GM19438 (cell line): ENCODE measurements around the gene TNP2.

Experiments used
- ATAC-seq: cut with Tn5 transposase; IDR thresholded peaks from one replicate; pipeline ENCODE4 v1.9.1; 2021; ENCODE audit warnings: low read depth; ENCODE audit not compliant: unreplicated experiment

Gene TNP2

DNA sequence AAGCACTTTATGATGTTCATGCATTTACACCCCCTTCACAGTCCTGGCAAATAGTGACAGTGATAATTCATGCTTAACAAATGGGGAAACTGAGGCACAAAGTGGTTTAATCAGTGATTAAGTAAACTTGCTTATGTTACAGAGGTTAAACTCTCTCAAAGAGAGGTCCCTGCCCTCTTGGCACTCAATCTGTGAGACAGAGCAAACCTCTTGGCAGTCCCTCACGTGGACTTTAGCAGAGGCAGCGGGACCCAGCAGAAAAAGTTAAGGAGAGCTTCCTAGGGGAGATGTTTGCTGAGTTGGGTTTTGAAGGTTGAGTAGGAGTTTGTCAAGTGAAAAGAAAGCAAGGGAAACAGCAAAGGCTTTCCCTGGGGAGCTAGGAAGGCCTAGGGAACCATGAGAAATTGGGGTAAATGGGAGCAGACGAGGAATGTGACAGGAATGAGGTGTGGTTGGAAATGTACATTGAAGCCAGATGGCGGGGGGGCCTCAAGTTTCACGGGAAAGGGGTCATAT lies 23.8 kb downstream of the TNP2 start:
- ATAC-seq: no peak

- no peak for ATAC-seq
Observed at GRCh38 chr16:11242658-11243057, 26.5 kb downstream of the TNP2 start.

DNA sequence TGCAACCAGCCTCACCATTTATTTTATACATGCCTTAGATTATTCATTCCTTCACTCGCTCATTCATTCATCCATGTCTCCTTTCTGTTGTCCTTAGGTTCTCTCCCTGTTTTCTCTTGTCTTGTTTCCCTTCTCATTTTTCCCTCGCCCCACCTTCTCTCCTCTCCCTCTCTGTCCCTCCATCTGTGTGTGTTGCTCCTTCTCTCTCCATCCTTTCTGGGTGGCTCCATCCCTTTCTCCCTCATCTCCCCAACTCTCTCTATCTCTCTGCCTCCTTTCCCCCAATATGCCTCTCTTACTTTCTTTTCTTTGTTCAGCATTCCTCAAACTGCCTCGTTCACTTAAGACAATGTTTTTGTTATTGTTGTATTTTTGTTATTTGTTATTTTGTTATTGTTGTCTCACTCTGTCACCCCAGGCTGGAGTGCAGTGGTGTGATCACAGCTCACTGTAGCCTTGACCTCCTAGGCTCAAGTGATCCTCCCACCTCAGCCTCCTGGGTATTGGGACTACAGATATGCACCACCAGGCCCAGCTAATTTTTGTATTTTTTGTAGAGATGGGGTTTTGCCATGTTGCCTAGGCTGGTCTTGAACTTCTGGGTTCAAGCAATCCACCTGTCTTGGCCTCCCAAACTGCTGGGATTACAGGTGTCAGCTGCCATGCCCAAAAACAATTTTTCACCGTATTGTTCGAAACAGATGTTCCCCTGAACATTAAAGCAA lies 27.5 kb downstream of the TNP2 start:
- ATAC-seq: no peak

DNA sequence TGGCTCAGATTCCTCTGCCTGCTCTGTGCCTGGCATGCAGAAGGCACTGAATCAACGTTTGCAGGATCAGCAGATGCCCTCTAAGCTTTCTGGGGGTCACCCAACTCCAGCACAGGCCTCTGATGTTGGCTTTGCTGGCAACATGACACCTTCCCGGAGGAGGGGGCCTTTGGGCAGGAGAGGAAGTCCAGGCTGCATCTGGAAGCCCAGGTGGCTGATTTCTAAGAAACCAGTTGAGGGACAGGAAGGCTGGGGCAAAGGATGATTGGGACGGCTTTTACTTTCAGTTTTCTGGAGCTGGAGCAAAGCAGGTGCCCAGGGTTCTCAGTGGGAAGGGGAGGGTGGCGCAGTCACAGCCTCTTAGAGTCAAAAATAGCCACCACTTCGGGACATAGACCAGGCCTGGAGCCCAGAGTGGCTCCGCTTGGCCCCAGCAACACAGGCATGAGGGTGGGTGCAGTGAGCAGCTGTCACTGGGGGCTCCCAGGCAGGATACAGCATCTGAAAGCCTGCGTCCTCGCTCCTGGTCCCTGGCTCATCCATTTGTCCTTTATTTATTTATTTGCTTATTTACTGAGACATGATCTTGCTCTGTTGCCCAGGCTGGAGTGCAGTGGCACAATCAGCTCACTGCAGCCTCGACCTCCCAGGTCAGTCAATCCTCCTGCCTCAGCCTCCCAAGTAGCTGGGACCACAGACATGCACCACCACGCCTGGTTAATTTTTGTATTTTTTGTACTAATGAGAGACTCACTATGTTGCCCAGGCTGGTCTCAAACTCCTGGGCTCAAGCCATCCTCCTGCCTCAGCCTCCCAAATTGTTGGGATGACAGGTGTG lies 28.3 kb downstream of the TNP2 start:
- ATAC-seq: no peak

DNA sequence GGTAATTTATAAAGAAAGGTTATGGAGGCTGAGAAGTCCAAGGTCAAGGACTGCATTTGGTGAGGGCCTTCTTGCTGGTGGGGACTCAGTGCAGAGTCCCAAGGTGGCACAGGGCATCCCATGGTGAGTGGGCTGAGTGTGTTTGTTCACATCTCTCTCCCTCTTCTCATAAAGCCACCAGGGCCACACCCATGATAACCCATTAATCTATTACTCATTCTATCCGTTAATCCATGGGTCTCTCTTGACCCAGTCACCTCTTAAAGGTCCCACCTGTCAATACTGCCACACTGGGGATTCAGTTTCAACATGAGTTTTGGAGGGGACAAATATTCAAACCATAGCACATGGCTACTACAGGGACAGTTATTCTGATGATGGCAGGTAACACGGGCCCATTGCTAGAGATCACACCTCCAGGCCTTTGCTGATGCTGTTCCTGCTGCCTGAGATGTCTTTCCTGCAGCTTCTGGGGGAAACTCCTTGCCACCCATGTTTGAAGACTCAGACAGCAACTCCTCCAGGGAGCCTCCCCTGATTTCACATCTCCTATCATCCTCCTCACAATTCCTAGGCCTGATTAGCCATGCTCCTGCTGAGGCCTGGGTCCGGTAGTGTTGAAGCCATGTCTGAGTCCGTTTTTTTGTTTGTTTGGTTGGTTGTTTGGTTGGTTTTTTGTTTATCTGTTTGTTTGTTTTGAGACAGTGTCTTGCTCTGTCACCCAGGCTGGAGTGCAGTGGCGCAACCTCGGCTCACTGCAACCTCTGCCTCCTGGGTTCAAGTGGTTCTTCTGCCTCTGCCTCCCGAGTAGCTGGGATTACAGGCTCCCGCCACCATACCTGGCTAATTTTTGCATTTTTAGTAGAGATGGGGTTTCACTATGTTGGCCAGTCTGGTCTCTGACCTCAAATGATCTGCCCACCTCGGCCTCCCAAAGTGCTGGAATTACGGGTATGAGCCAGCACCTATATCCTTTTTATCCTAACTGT lies 29.2 kb downstream of the TNP2 start:
- ATAC-seq: no peak

DNA sequence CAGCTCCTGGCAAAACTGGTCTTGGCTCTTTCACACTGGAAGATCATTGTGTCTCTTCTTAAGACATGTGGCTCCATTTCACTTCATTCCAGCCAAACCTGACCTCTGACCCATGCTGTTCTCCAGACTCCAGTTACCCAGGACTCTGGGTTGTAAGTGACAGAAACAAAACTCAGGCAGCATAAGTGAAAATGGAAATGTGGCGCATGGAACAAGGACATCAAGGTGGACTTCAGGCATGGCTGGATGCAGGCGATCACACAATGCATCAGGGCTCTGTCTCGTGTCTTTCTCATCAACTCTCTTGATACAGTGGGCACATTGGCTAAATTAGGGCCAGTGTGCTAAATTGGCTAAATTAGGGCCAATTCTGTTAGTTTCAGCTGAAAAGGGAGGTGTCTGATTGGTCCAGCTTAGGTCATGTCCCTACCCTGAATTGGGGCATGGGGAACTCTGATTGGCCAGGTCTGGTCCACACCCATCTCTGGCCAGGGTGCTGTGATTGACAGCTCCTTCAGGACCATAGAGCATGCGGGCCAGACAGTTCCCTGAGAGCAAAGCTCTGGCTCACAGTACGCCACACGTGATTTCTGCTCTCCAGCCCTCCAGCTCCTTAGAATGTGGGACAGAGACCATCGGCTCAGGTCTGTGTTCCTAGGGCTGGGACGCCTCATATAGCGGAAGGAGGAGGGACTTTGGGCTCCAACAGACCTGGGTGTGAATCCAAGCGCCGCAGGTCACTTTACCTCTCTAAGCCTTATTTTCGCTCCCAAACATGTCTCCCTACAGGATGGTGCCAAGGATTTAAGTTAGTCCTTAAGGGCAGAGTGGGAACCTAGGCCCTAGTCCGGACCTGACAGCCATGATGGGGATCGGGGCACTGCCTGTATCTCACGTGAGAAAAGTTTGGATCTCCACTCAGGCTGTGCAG lies 30.6 kb downstream of the TNP2 start:
- no peak for ATAC-seq

GRCh38 chr16:11236461-11237254 lies 32.5 kb downstream of the TNP2 start:
- no peak for ATAC-seq

DNA sequence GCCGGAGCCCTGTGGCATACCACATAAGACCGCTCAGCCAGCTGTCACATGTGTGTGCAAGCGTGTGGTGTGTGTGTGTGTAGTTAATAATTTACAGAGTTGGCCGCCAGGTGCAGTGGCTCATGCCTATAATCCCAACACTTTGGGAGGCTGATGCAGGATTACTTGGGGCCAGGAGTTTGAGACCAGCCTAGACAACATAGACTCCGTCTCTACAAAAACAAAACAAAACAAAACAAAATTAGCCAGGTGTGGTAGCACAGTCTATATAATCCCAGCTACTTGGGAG lies 33.5 kb downstream of the TNP2 start:
- no peak for ATAC-seq

DNA sequence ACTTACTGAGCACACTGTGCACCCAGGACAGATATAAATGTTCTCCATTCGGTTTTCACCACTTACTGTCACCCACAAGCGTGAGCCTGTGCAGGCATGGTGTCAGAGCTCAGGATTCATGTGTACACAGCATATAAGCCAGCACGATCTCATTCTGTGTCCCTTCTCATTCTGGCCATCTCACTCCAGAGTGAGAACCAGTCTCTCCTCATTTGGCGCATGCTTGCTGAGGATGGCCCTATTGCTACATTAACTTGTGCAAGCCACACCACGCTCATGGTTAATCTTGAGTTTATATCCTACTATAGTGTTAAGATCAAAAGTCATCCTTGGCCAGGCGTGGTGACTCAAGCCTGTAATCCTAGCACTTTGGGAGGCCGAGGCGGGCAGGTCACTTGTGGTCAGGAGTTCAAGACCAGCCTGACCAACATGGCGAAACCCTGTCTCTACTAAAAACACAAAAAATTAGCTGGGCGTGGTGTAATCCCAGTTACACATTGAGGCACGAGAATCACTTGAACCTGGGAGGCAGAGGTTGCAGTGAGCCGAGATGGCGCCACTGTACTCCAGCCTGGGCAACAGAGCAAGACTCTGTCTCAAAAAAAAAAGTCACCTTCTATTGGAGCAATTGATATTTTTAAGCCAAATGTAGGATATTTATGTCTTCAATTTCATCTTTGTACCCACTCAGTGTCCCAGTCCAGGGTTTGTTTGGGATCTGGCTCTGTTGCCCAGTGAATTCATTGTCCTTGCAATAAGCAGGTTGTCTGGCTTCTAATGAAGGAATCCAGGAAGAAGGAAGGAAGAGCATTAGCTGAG lies 34.0 kb downstream of the TNP2 start:
- no peak for ATAC-seq

DNA sequence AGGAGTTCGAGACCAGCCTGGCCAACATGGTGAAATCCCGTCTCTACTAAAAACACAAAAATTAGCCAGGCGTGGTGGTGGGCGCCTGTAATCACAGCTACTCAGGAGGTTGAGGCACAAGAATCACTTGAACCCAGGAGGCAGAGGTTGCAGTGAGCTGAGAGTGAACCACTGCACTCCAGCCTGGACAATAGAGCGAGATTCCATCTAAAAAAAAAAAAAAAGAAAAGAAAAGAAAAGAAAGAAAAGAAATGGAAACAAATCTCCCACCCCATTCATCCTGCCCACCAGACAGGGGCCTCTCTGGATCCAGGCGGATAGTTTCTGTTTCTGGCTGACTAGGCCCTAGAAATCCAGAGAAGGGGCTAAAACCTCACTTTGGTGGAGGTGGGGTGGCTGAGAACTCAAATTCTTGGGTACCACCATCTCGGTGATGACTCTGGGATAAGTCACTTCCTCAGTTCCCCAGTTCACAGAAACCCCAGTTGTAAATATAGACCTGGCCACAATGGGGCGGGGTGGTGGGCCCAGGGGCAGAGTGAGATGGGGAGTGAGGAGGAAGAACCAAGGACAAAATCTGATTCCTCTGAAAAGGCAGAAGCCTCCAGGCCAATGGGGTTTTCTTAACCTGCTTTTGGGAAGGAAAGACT lies 35.3 kb downstream of the TNP2 start:
- no peak for ATAC-seq

GRCh38 chr16:11232852-11233726 lies 36.0 kb downstream of the TNP2 start:
- ATAC-seq: peak; percentile 61

- no peak for ATAC-seq
Observed at GRCh38 chr16:11232302-11232851, 36.7 kb downstream of the TNP2 start.

DNA sequence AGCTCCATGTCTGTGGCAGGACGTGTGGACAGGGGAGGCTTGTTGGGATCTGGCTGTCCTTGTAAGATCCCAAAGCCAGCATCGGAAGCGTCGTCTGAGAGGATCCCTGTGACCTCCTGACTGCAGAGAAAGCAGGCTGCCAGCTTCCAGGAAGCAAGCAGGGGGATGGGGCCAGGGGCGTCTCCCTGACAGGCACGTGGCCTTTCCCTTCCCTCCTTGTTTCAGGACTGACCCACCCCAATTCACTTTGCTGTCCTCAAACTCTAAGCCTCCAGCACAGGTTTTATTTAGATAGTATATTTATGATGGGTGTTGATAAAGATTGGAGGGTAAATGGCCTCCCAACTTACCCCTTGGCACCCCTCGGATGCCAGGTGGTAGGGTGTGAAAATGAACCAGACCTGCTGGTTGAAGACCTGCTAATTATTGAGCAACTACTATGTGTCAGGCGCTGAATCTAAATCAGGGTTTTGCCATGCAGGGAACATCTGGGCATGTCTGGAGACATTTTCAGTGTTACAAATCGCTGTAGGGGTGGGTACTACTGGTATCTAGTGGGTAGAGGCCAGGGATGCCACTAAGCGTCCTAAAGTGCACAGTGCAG lies 37.7 kb downstream of the TNP2 start:
- ATAC-seq: no peak

GRCh38 chr16:11229906-11230305 lies 39.2 kb downstream of the TNP2 start:
- ATAC-seq: no peak

GRCh38 chr16:11229432-11229831 lies 39.7 kb downstream of the TNP2 start:
- no peak for ATAC-seq
